Adrenal gland (tissue), 5 donors: Measurements from ENCODE around the gene PHKB.
"Not testable (repeated sequence)": the region's sequence is repeated elsewhere in the genome, so short reads cannot be mapped to it uniquely, and the experiment has no call there.

Experiments used
- CTCF ChIP-seq, 6 experiments: fragments of 450-650 bp in 4 of 6; fragments of 200-600 bp in 2 of 6; sonication (generic) in 1 of 6; IDR thresholded peaks; 1 replicate in 5 of 6; 2 replicates in 1 of 6; pipeline versions ENCODE4 v1.5.1 to v1.8.0; 2016 to 2021; ENCODE audit warnings: antibody characterized with exemption in 6 of 6, mild to moderate bottlenecking in 2 of 6, moderate library complexity in 1 of 6
- POLR2A ChIP-seq, 2 donors: fragments of 450-650 bp; IDR thresholded peaks; one replicate each; pipeline ENCODE4 v1.6.1; 2017; ENCODE audit warnings: antibody characterized with exemption in 2 of 2, mild to moderate bottlenecking in 2 of 2, moderate library complexity in 1 of 2
- donor health status: DM: no; HTN: no; CAD: no.

GRCh38 chr16:47468070-47468689 is 7.0 kb downstream of the PHKB start:
- not testable (repeated sequence) for TF ChIP-seq CTCF, POLR2A (IDR thresholded peaks at IDR 0.05)
